Measurements from ENCODE around the gene SPPL3. TPM values are rescaled to one million over a fixed set of nuclear protein-coding genes. Genes with fewer than 3 reads are reported as not detected.

The SPPL3 gene
- total RNA-seq, 1 experiment from 2014 or later, result 39.7 TPM

DNA sequence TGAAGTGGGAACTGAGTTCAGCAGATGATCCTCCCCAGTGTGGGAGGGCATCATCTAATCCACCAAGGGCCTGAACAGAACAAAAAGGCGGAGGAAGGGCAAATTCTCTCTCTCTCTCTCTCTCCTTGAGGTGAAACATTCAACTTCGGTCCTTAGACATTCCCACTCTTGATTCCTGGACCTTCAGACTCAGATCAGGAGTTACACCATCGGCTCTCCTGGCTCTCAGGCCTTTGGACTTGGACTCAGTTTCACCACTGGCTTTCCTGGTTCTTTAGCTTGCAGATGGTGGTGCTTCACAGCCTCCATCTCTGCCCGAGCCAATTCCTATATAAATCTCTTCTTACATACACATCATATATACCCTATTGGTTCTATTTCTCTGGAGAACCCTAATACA lies 73.2 kb downstream of the SPPL3 start:
- Histone ChIP-seq H3K27me3 (ENCODE audit: insufficient read depth, low read length) (no peaks in the 10 kb centered on the region), H3K27ac (ENCODE audit: low read depth, low read length) (no peak overlapping the region), H3K4me1 (ENCODE audit: control insufficient read depth in 1 of 2, insufficient read depth in 2 of 2, low read length in 2 of 2) (peaks cover 0 to 12% of the 10 kb centered on the region in 2 experiments; a peak in 3 of 4 replicates), H3K9me2 (ENCODE audit: insufficient read depth) (no peaks in the 10 kb centered on the region), H4K20me1 (ENCODE audit: insufficient read depth) (peaks cover 4% of the 10 kb centered on the region; the same call in 1 of the 2 replicates), H3K36me3 (ENCODE audit: control insufficient read depth in 1 of 2, insufficient read depth in 2 of 2, low read length in 2 of 2) (no peaks in the 10 kb centered on the region), H2AFZ (ENCODE audit: low read depth, low read length, poor library complexity, severe bottlenecking) (no peak overlapping the region), H3K9ac (ENCODE audit: low read length) (no peak overlapping the region), H3K4me3 (replicated peaks in 1 of 2; ENCODE audit: low read depth in 1 of 2, low read length in 2 of 2) (no peak overlapping the region), H3K79me2 (ENCODE audit: insufficient read depth, low read length) (peaks cover 33% of the 10 kb centered on the region), H3K9me3 (ENCODE audit: control insufficient read depth in 1 of 2, insufficient read depth in 1 of 2, low read depth in 1 of 2, low read length in 2 of 2) (no peaks in the 10 kb centered on the region), H3K4me2 (ENCODE audit: low read length) (no peak overlapping the region)
- TF ChIP-seq, protein P1, sequence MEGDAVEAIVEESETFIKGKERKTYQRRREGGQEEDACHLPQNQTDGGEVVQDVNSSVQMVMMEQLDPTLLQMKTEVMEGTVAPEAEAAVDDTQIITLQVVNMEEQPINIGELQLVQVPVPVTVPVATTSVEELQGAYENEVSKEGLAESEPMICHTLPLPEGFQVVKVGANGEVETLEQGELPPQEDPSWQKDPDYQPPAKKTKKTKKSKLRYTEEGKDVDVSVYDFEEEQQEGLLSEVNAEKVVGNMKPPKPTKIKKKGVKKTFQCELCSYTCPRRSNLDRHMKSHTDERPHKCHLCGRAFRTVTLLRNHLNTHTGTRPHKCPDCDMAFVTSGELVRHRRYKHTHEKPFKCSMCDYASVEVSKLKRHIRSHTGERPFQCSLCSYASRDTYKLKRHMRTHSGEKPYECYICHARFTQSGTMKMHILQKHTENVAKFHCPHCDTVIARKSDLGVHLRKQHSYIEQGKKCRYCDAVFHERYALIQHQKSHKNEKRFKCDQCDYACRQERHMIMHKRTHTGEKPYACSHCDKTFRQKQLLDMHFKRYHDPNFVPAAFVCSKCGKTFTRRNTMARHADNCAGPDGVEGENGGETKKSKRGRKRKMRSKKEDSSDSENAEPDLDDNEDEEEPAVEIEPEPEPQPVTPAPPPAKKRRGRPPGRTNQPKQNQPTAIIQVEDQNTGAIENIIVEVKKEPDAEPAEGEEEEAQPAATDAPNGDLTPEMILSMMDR (IDR thresholded peaks at IDR 0.05 in 2 of 3, conservative IDR thresholded peaks at IDR 0.05 in 1 of 3; ENCODE audit: borderline replicate concordance in 1 of 3, insufficient read depth in 1 of 3, low read depth in 2 of 3, low read length in 2 of 3), result no peak
- TF ChIP-seq SRF (IDR thresholded peaks at IDR 0.05; ENCODE audit: low read depth) (no peak), ZFX (IDR thresholded peaks at IDR 0.05) (no peak), EZH2phosphoT487 (IDR thresholded peaks at IDR 0.05; ENCODE audit: borderline replicate concordance) (no peak), EZH2 (IDR thresholded peaks at IDR 0.05) (no peak), FOSL1 (IDR thresholded peaks at IDR 0.05; ENCODE audit: low read depth) (no peak), CBX3 (IDR thresholded peaks at IDR 0.05; ENCODE audit: low read depth) (no peak), CEBPB (IDR thresholded peaks at IDR 0.05; ENCODE audit: low read depth) (no peak), POLR2AphosphoS5 (IDR thresholded peaks at IDR 0.05; ENCODE audit: low read depth, low read length) (no peak), SIN3A (IDR thresholded peaks at IDR 0.05; ENCODE audit: low read depth) (no peak), ZNF274 (IDR thresholded peaks at IDR 0.05; ENCODE audit: low read depth, low read length) (no peak), MAX (IDR thresholded peaks at IDR 0.05) (no peak)
- TF ChIP-seq, protein P2, sequence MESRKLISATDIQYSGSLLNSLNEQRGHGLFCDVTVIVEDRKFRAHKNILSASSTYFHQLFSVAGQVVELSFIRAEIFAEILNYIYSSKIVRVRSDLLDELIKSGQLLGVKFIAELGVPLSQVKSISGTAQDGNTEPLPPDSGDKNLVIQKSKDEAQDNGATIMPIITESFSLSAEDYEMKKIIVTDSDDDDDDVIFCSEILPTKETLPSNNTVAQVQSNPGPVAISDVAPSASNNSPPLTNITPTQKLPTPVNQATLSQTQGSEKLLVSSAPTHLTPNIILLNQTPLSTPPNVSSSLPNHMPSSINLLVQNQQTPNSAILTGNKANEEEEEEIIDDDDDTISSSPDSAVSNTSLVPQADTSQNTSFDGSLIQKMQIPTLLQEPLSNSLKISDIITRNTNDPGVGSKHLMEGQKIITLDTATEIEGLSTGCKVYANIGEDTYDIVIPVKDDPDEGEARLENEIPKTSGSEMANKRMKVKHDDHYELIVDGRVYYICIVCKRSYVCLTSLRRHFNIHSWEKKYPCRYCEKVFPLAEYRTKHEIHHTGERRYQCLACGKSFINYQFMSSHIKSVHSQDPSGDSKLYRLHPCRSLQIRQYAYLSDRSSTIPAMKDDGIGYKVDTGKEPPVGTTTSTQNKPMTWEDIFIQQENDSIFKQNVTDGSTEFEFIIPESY (IDR thresholded peaks at IDR 0.05; ENCODE audit: extremely low read depth, insufficient replicate concordance, low read length), result no peak
- ChIA-PET CTCF (no interaction called here), RAD21 (ENCODE audit: low non-redundant PET in 1 of 2, low total read pairs in 2 of 2, uncharacterized antibody in 2 of 2, unreplicated experiment in 2 of 2) (no interaction called here), POLR2A (no interaction called here)
- no peak for DNase-seq (ENCODE audit: low read depth, low spot score)
- BruUV-seq (replicated peaks), result no TSS peak
- 0 out of 2 replicates have a peak, but pooled peaks have one; percentile 14 for ATAC-seq
- intact Hi-C loops (cut with micrococcal nuclease), result no loop called here

All from HCT116 (cell line).